Activated T-cell treated with anti-CD3 and anti-CD28 coated beads for 48 hours (primary cell): ENCODE results near the gene PHC2.

Experiments
- DNase-seq: peaks from one replicate; pipeline ENCODE4 v3.0.0-alpha.2; 2020; ENCODE audit warnings: low read depth

The PHC2 gene

DNA sequence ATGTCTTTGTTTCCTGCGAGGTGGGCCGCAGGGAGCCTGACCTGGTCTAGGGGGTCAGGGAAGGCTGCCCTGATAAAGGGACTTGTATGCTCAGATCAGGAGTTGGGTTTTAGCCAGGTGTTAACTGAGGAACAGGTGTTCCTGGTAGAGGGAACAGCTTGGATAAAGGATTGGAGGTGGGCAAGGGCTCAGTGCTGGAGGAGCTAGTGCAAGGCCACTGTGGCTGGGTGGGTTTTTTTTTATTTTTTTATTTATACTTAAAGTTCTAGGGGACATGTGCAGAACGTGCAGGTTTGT is 141.1 kb downstream of the PHC2 start:
- DNase-seq = no peak

DNA sequence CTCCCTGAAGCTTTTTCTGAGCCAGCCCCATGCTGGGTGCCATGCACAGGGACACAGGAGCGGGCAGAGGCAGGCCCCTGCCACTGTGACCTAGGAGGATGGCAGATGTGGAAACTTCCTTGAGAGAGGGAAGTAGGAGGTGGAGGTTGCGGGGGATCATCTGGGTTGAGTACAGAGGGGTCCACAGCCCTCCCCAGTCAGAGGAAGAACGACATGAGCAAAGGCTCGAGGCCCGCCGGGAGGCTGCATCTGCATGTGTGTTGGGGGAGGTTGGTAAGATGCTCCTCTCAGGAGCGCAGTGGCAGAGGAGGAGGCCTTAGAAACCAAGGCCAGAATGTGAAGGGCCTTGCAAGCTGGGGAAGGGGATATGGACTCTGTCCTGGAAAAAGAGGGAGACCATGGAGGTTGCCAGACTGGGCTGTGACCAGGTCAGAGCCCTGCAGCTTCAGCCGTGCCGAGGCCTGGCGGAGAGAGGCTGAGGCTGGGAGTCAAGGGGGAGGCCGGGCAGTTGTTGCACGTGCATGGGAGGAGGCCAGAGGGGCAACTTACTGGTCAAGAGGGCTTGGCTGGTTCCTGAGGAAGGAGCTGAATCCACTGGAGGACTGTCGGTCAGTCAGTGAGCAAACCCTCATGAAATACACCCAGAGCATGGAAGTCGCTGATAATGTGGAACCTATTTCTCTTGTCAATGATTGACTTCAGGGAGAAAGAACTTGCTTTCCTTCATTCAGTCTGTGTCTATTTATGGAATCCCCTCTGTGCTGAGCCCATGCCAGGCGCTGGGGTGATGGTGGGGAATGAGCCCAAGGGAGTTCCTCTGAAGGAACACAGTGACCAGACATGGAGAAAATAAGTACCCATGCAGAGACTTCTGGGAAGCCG is 141.7 kb downstream of the PHC2 start:
- no peak for DNase-seq

- no peak for DNase-seq
Measured at GRCh38 chr1:33287317-33287716, 143.6 kb downstream of the PHC2 start.

DNA sequence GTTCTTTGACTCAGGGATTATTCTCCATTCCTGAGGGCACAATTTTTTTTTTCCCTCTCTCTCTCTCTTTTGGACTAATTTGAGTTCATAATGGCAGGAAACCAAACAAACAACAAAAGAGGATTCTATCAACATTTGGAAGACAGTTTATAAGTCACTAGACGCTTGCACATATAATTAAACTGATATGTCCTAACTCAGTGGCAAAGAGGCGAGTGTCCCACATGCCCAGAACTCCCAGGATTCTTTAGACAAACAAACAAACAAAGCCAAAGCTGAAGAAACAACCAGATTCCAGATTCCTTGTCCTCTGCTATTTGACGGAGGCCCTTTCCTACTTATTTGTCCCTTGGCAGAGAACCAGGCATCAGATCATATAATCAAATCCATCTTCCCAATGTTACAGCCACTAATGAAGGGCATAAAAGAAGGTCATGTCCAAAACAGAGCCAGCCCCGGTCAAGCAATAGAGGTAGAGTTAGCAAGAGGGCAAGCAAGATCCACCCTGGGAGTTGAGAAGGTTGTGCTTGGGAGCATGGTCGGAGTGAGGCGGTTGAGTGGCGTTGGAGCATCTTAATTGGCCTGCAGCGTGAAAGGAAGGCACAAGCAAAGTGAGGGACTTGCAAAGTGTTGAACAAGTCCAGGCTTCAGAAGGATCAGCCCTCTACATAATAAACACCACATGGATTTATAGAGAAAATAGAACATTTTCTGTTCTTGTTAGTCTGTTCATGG is 144.3 kb downstream of the PHC2 start:
- DNase-seq = no peak

DNA sequence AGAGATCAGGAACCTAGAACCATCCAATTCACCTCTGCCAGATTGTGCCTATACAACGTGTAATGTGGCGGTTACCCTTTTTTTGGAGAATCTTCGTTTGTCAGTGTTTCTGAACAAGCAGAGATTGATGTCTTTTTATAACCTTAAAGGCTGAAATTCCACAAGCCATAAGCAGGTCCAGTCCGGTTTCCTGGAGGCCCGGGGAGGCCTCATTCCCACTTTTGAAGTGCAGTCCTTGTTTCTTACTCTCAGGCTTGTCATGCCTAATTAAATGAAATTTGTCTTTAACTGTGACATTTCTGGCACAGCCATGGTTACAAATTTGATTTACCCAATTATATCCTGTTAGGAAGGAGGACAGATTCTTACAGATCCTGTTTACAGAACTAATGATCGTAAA is 146.8 kb downstream of the PHC2 start:
- DNase-seq = no peak

DNA sequence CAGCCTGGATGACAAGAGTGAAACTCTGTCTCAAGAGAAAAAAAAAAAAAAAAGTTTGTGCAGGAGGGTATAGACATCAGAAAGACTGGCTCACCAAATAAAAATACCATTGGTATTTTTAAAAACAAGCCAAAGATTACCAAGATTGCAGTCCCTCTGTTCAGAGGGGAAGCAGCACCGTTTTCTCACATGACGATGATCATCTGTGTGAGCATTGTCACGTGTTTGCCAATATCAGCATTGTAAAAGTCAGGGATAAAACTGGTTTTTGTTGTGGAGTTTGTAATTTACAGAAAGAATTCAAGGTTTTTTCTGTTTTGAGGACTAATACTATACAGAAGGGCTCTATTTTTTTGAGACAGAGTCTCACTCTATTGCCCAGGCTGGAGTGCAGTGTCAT is 148.1 kb downstream of the PHC2 start:
- no peak for DNase-seq

GRCh38 chr1:33281554-33282303 is 149.2 kb downstream of the PHC2 start:
- DNase-seq = no peak

DNA sequence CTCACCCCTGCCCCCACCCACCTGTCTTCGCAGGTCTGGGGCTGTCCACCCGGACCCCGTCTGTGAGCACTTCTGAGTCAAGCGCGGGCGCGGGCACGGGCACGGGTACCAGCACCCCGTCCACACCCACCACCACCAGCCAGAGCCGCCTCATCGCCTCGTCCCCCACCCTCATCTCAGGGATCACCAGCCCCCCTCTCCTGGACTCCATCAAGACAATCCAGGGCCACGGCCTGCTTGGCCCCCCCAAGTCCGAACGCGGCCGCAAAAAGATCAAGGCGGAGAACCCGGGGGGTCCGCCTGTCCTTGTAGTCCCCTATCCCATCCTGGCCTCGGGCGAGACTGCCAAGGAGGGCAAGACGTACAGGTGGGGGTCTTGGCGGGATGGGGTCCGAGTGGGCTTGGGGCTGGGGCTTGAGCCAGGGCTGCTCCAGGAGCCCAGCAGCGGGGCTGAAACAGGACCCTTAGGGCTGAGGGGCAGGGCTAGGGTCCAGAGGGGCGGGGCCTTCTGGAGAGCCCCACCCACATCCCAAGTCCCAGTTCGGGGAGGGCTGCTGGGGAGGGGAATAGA is 150.7 kb downstream of the PHC2 start:
- DNase-seq = no peak

GRCh38 chr1:33277488-33278084 is 153.3 kb downstream of the PHC2 start:
- no peak for DNase-seq

GRCh38 chr1:33276573-33277298 is 154.2 kb downstream of the PHC2 start:
- DNase-seq = no peak

- no peak for DNase-seq
Measured at GRCh38 chr1:33275706-33276572, 155.0 kb downstream of the PHC2 start.

GRCh38 chr1:33275195-33275594 is 155.7 kb downstream of the PHC2 start:
- DNase-seq = no peak

GRCh38 chr1:33274446-33274845 is 156.4 kb downstream of the PHC2 start:
- no peak for DNase-seq

- DNase-seq = no peak
Measured at GRCh38 chr1:33273961-33274371, 156.9 kb downstream of the PHC2 start.
